ENCODE results near the gene PIEZO1. TPM values are rescaled to one million over a fixed set of nuclear protein-coding genes. Genes with fewer than 3 reads are reported as not detected.
A peak's percentile ranks its signal among the peaks of the same experiment; 100 is the strongest.

The PIEZO1 gene
- total RNA-seq, 1 donor from 2014 or later: 208 TPM

- no peak for DNase-seq (ENCODE audit: low spot score)
- no peaks in the 10 kb centered on the region for H3K9me3 Mint-ChIP-seq (ENCODE audit: low read depth)
- peaks cover 24% of the 10 kb centered on the region for H3K4me1 Mint-ChIP-seq (ENCODE audit: low read depth)
- H3K4me3 Mint-ChIP-seq (ENCODE audit: unreplicated experiment): no peak overlapping the region
- no peak for TF ChIP-seq CTCF (IDR thresholded peaks at IDR 0.05)
- H3K27ac Mint-ChIP-seq (ENCODE audit: unreplicated experiment): no peak overlapping the region
- H3K27me3 Mint-ChIP-seq (ENCODE audit: low read depth): no peaks in the 10 kb centered on the region
- no peaks in the 10 kb centered on the region for H3K36me3 Mint-ChIP-seq (ENCODE audit: low read depth)
Observed at GRCh38 chr16:88787579-88788314, 2.7 kb upstream of the PIEZO1 start.

DNA sequence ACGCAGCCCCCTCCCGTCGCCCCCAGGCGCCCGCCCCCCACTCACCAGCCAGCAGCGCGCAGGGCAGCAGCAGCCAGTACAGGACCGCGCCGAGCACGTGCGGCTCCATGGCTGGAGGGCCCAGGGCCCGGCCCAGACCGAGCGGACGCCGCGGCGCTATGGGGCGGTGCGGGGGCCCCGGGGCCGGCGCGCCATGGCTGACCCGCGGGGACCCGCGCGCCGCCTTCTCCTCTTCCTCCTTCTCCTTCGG lies 239 bp downstream of the PIEZO1 start:
- Mint-ChIP-seq H3K36me3 (ENCODE audit: low read depth) (no peaks in the 10 kb centered on the region), H3K27me3 (ENCODE audit: low read depth) (no peaks in the 10 kb centered on the region), H3K4me3 (ENCODE audit: unreplicated experiment) (peak overlapping the region; percentile 79)

DNA sequence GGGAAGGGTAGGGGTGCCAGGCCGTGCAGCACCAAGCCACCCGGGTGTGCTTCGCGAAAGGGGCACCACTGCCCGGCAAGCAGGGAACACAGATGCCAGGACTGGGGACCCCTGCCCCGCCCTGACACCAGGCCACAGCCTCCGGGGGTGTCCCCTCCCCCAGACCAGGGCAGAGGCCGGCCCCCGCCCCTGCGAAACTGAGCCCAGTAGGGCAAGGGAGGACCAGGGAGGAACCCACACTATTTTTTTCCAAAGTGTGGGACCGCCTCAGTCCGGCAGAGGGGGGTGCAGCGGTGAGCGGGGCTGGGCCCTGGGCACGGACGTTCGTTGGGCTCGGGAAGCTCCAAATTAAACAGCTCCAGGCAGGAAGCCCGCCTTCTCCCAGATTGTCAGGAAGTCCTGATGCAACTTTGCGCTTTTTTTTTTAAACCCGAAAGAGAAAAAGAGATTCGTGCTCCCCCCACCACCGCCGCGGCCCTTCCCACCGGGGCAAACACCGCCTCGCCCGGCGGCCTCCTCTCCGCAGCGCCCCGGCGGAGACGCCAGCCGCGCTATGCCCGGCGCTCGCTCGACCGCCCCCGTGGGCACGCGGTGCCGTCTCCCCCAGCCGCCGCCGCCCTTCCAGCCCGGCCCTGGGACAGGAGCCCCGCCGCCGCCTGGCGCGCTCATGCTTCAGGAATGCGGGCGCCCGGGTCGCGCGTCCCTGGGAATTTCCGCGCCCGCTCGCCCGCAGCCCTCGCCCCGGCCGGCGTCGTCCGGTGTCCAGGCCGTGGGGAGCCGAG lies 755 bp downstream of the PIEZO1 start:
- peak; percentile 78 for TF ChIP-seq CTCF (IDR thresholded peaks at IDR 0.05)
- peak; percentile 86 for DNase-seq (ENCODE audit: low spot score)
- Mint-ChIP-seq H3K9me3 (ENCODE audit: low read depth) (no peaks in the 10 kb centered on the region), H3K36me3 (ENCODE audit: low read depth) (no peaks in the 10 kb centered on the region), H3K27ac (ENCODE audit: unreplicated experiment) (peak overlapping the region; percentile 89), H3K4me3 (ENCODE audit: unreplicated experiment) (peak overlapping the region; percentile 79), H3K4me1 (ENCODE audit: low read depth) (peaks cover 45% of the 10 kb centered on the region), H3K27me3 (ENCODE audit: low read depth) (no peaks in the 10 kb centered on the region)

More for the DNA sequence above, 239 bp downstream of the PIEZO1 start:
- no peak for DNase-seq (ENCODE audit: low spot score)
- H3K4me1 Mint-ChIP-seq (ENCODE audit: low read depth): peaks cover 40% of the 10 kb centered on the region
- no peaks in the 10 kb centered on the region for H3K9me3 Mint-ChIP-seq (ENCODE audit: low read depth)
- TF ChIP-seq CTCF (IDR thresholded peaks at IDR 0.05): no peak
- no peak overlapping the region for H3K27ac Mint-ChIP-seq (ENCODE audit: unreplicated experiment)

- Mint-ChIP-seq H3K27me3 (ENCODE audit: low read depth) (no peaks in the 10 kb centered on the region), H3K36me3 (ENCODE audit: low read depth) (no peaks in the 10 kb centered on the region), H3K9me3 (ENCODE audit: low read depth) (no peaks in the 10 kb centered on the region), H3K27ac (ENCODE audit: unreplicated experiment) (peak overlapping the region; percentile 93), H3K4me3 (ENCODE audit: unreplicated experiment) (peak overlapping the region; percentile 79), H3K4me1 (ENCODE audit: low read depth) (peaks cover 48% of the 10 kb centered on the region)
- TF ChIP-seq CTCF (IDR thresholded peaks at IDR 0.05): no peak
- DNase-seq (ENCODE audit: low spot score): no peak
Observed at GRCh38 chr16:88783391-88784073, 1.5 kb downstream of the PIEZO1 start.

All from chondrocyte (in vitro differentiated cells).